H9 (cell line): ENCODE results near the gene DMD. TPM values are rescaled to one million over a fixed set of nuclear protein-coding genes. Genes with fewer than 3 reads are reported as not detected.

ENCODE experiments used
- DNase-seq: peaks from one replicate; pipeline ENCODE4 v3.0.0-alpha.2; 2017
- H2AFZ ChIP-seq: one replicate; pipeline ENCODE4 v1.6.1; 2013; ENCODE audit warnings: mild to moderate bottlenecking, low read length, control low read depth, moderate library complexity
- H2AK5ac ChIP-seq: 2 replicates; pipeline ENCODE4 v1.6.1; 2013; ENCODE audit warnings: low read length, control low read depth, mixed read lengths; ENCODE audit not compliant: insufficient read length
- H2BK120ac ChIP-seq: one replicate; pipeline ENCODE4 v1.6.1; 2013; ENCODE audit warnings: low read depth, mild to moderate bottlenecking, low read length, control low read depth, inconsistent platforms; ENCODE audit not compliant: poor library complexity, severe bottlenecking
- H2BK12ac ChIP-seq: 2 replicates; pipeline ENCODE4 v1.6.1; 2013; ENCODE audit warnings: low read length, control low read depth, mixed read lengths, low read depth; ENCODE audit not compliant: insufficient read length
- H2BK15ac ChIP-seq: 2 replicates; pipeline ENCODE4 v1.6.1; 2013; ENCODE audit warnings: low read depth, low read length, control low read depth
- H2BK20ac ChIP-seq: one replicate; pipeline ENCODE4 v1.6.1; 2013; ENCODE audit warnings: low read depth, mild to moderate bottlenecking, low read length, control low read depth, inconsistent platforms; ENCODE audit not compliant: poor library complexity, severe bottlenecking
- H2BK5ac ChIP-seq: 2 replicates; pipeline ENCODE4 v1.6.1; 2013; ENCODE audit warnings: low read length, control low read depth, mixed read lengths; ENCODE audit not compliant: insufficient read length
- H3K14ac ChIP-seq: 2 replicates; pipeline ENCODE4 v1.6.1; 2013; ENCODE audit warnings: low read length, control low read depth; ENCODE audit not compliant: insufficient read depth
- H3K18ac ChIP-seq: 2 replicates; pipeline ENCODE4 v1.6.1; 2013; ENCODE audit warnings: low read depth, mild to moderate bottlenecking, mixed read lengths, low read length, control low read depth; ENCODE audit not compliant: insufficient read length
- H3K23ac ChIP-seq: 2 replicates; pipeline ENCODE4 v1.6.1; 2013; ENCODE audit warnings: low read length, control low read depth, mixed read lengths, low read depth; ENCODE audit not compliant: insufficient read length
- H3K23me2 ChIP-seq: 2 replicates; pipeline ENCODE4 v1.6.1; 2013; ENCODE audit warnings: low read depth, mild to moderate bottlenecking, mixed read lengths, low read length, control low read depth; ENCODE audit not compliant: insufficient read length, poor library complexity, severe bottlenecking
- H3K27ac ChIP-seq: 2 replicates; pipeline ENCODE4 v1.5.1; 2013; ENCODE audit warnings: low read length, control low read depth, mixed read lengths, low read depth; ENCODE audit not compliant: insufficient read length
- H3K27me3 ChIP-seq: 2 replicates; pipeline ENCODE4 v1.6.1; 2013; ENCODE audit warnings: low read length, control low read depth, inconsistent platforms; ENCODE audit not compliant: insufficient read depth
- H3K4ac ChIP-seq: 2 replicates; pipeline ENCODE4 v1.6.1; 2013; ENCODE audit warnings: low read depth, mild to moderate bottlenecking, control low read depth, inconsistent platforms, low read length, moderate library complexity
- H3K4me1 ChIP-seq: 2 replicates; pipeline ENCODE4 v1.6.1; 2013; ENCODE audit warnings: low read length, control low read depth, inconsistent platforms; ENCODE audit not compliant: insufficient read depth
- H3K4me2 ChIP-seq: 2 replicates; pipeline ENCODE4 v1.6.1; 2013; ENCODE audit warnings: low read length, control low read depth, mixed read lengths; ENCODE audit not compliant: insufficient read length, insufficient read depth
- H3K56ac ChIP-seq: 2 replicates; pipeline ENCODE4 v1.6.1; 2013; ENCODE audit warnings: low read depth, mild to moderate bottlenecking, mixed read lengths, low read length, control low read depth; ENCODE audit not compliant: insufficient read length
- H3K79me1 ChIP-seq: 2 replicates; pipeline ENCODE4 v1.6.1; 2013; ENCODE audit warnings: low read depth, mild to moderate bottlenecking, moderate library complexity, low read length, control low read depth, inconsistent platforms; ENCODE audit not compliant: insufficient read depth, poor library complexity, severe bottlenecking
- H3K79me2 ChIP-seq: 2 replicates; pipeline ENCODE4 v1.6.1; 2013; ENCODE audit warnings: low read length, control low read depth, inconsistent platforms; ENCODE audit not compliant: insufficient read depth
- H3K9ac ChIP-seq: 2 replicates; pipeline ENCODE4 v1.6.1; 2013; ENCODE audit warnings: low read length, control low read depth, mixed read lengths; ENCODE audit not compliant: insufficient read length; ENCODE audit errors: extremely low read depth
- H3K9me3 ChIP-seq: one replicate; pipeline ENCODE4 v1.6.1; 2013; ENCODE audit warnings: low read depth, low read length, inconsistent platforms; ENCODE audit not compliant: control insufficient read depth
- H3T11ph ChIP-seq: one replicate; pipeline ENCODE4 v1.6.1; 2013; ENCODE audit warnings: mild to moderate bottlenecking, low read length, control low read depth, inconsistent platforms
- H4K20me1 ChIP-seq: one replicate; pipeline ENCODE4 v1.6.1; 2013; ENCODE audit not compliant: control insufficient read depth, insufficient read length, insufficient read depth
- H4K5ac ChIP-seq: 2 replicates; pipeline ENCODE4 v1.6.1; 2013; ENCODE audit warnings: low read depth, mild to moderate bottlenecking, mixed read lengths, low read length, control low read depth; ENCODE audit not compliant: insufficient read length
- H4K8ac ChIP-seq: replicated peaks from 2 replicates; pipeline ENCODE4 v1.6.1; 2013; ENCODE audit warnings: low read length, control low read depth, mixed read lengths, low read depth; ENCODE audit not compliant: insufficient read length
- H4K91ac ChIP-seq: 2 replicates; pipeline ENCODE4 v1.6.1; 2013; ENCODE audit warnings: low read depth, mild to moderate bottlenecking, moderate library complexity, mixed read lengths, low read length, control low read depth; ENCODE audit not compliant: insufficient read length
- H3K27ac Mint-ChIP-seq, 3 experiments: 2 replicates in 2 of 3; 3 replicates in 1 of 3; pipeline ENCODE4 v1.8.0; 2020 to 2021; ENCODE audit warnings: mixed read lengths in 3 of 3, mild to moderate bottlenecking in 1 of 3, moderate library complexity in 1 of 3
- H3K27me3 Mint-ChIP-seq: 2 replicates; pipeline ENCODE4 v1.8.0; 2021; ENCODE audit warnings: low read depth, mild to moderate bottlenecking, moderate library complexity, mixed read lengths
- H3K36me3 Mint-ChIP-seq, 3 experiments: 2 replicates in 2 of 3; 3 replicates in 1 of 3; pipeline ENCODE4 v1.8.0; 2020 to 2021; ENCODE audit warnings: low read depth in 3 of 3, mixed read lengths in 3 of 3; ENCODE audit not compliant: insufficient read depth in 1 of 3
- H3K4me1 Mint-ChIP-seq, 2 experiments: 2 replicates each; pipeline ENCODE4 v1.8.0; 2020; ENCODE audit warnings: mixed read lengths in 2 of 2
- H3K4me3 Mint-ChIP-seq, 2 experiments: 2 replicates in 1 of 2; 3 replicates in 1 of 2; pipeline ENCODE4 v1.8.0; 2020 to 2021; ENCODE audit warnings: mild to moderate bottlenecking in 2 of 2, mixed read lengths in 2 of 2, moderate library complexity in 1 of 2
- H3K9me3 Mint-ChIP-seq, 2 experiments: 2 replicates in 1 of 2; 3 replicates in 1 of 2; pipeline ENCODE4 v1.8.0; 2020; ENCODE audit warnings: mild to moderate bottlenecking in 2 of 2, mixed read lengths in 2 of 2, moderate library complexity in 1 of 2
- CTCF ChIP-seq: fragments of 200-600 bp; sonication (generic); conservative IDR thresholded peaks from 3 replicates; pipeline ENCODE4 v1.8.0; 2021; ENCODE audit warnings: antibody characterized with exemption, mild to moderate bottlenecking
- WGBS: extraction: QIAGEN DNeasy Blood & Tissue Kit; methylation state at CpG from one replicate; pipeline ENCODE4 v1.1.7; 2013; ENCODE audit warnings: missing lambda C conversion rate, low lambda C conversion rate, mixed read lengths; ENCODE audit not compliant: insufficient read length; ENCODE audit errors: extremely low coverage; 5-methylcytosine and 5-hydroxymethylcytosine counted together
- total RNA-seq: library from RNA; stranded (reverse); gene quantifications from 2 replicates; pipeline ENCODE4 v1.2.1, GENCODE V29; 2021

DMD gene
- total RNA-seq, 1 experiment from 2014 or later: 3.8 TPM

- DNase-seq: no peak
- TF ChIP-seq CTCF: no peak
Observed at GRCh38 chrX:31302573-31303075, 1908.7 kb downstream of the DMD start.

More at GRCh38 chrX:31302573-31303075, 1908.7 kb downstream of the DMD start:
- Mint-ChIP-seq H3K27me3 (no peaks in the 10 kb centered on the region), H3K4me3 (no peak overlapping the region), H3K27ac (no peak overlapping the region), H3K9me3 (peaks cover 51 to 66% of the 10 kb centered on the region in 2 experiments), H3K4me1 (peaks cover 18 to 30% of the 10 kb centered on the region in 2 experiments), H3K36me3 (peaks cover 3 to 9% (median 5%) of the 10 kb centered on the region in 3 experiments; a peak in 4 of 7 replicates)
- no peak overlapping the region for H2BK120ac ChIP-seq
- H4K20me1 ChIP-seq: no peaks in the 10 kb centered on the region
- H3K27ac ChIP-seq: no peak overlapping the region
- H2AK5ac ChIP-seq: no peak overlapping the region
- H2AFZ ChIP-seq: no peak overlapping the region
- H2BK12ac ChIP-seq: no peak overlapping the region
- H3K56ac ChIP-seq: no peak overlapping the region
- H3T11ph ChIP-seq: no peak overlapping the region
- no peaks in the 10 kb centered on the region for H3K4me1 ChIP-seq
- H3K27me3 ChIP-seq: no peaks in the 10 kb centered on the region
- no peak overlapping the region for H3K9ac ChIP-seq
- no peak overlapping the region for H4K91ac ChIP-seq
- no peaks in the 10 kb centered on the region for H3K9me3 ChIP-seq
- H3K18ac ChIP-seq: no peak overlapping the region
- H3K4ac ChIP-seq: no peak overlapping the region
- no peak overlapping the region for H4K8ac ChIP-seq
- H3K79me2 ChIP-seq: no peaks in the 10 kb centered on the region
- no peak overlapping the region for H4K5ac ChIP-seq
- H3K23ac ChIP-seq: no peak overlapping the region
- no peaks in the 10 kb centered on the region for H3K79me1 ChIP-seq
- no peak overlapping the region for H3K4me2 ChIP-seq
- H2BK15ac ChIP-seq: no peak overlapping the region
- no peak overlapping the region for H2BK20ac ChIP-seq
- no peak overlapping the region for H2BK5ac ChIP-seq
- no peak overlapping the region for H3K14ac ChIP-seq
- H3K23me2 ChIP-seq: no peaks in the 10 kb centered on the region
- WGBS: no CpG with 5 or more reads among the region's 1 CpG
